Adrenal gland (tissue), 5 donors: ENCODE data around the gene ITGA2.

ENCODE experiments used
- POLR2A ChIP-seq, 2 donors: fragments of 450-650 bp; IDR thresholded peaks; one replicate each; pipeline ENCODE4 v1.6.1; 2017; ENCODE audit warnings: antibody characterized with exemption in 2 of 2, mild to moderate bottlenecking in 2 of 2, moderate library complexity in 1 of 2
- TF ChIP-seq, protein P1 (sequence below), 6 experiments: fragments of 450-650 bp in 4 of 6; fragments of 200-600 bp in 2 of 6; sonication (generic) in 1 of 6; IDR thresholded peaks; 1 replicate in 5 of 6; 2 replicates in 1 of 6; pipeline versions ENCODE4 v1.5.1 to v1.8.0; 2016 to 2021; ENCODE audit warnings: antibody characterized with exemption in 6 of 6, mild to moderate bottlenecking in 2 of 6, moderate library complexity in 1 of 6
- donor health status: DM: no; HTN: no; CAD: no.

DNA sequence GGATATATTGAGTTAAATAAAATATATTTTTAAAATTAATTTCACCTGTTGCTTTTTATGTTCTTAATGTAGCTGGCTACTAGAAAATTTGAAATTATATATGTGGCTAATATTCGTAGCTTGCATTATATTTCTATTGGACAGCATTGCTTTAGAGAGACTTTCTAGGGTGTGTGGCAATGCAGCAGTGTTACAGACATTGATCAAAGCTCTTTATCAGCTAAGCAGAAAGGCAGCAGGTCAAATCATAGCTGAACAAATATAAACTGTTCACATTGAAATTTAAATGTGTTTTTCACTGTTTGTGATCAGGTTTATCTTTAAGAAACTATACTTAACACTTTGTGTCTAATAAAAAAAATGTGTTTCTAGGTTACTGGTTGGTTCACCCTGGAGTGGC, 52.6 kb downstream of the ITGA2 start:
- TF ChIP-seq POLR2A (IDR thresholded peaks at IDR 0.05): no peak
- TF ChIP-seq, protein P1, sequence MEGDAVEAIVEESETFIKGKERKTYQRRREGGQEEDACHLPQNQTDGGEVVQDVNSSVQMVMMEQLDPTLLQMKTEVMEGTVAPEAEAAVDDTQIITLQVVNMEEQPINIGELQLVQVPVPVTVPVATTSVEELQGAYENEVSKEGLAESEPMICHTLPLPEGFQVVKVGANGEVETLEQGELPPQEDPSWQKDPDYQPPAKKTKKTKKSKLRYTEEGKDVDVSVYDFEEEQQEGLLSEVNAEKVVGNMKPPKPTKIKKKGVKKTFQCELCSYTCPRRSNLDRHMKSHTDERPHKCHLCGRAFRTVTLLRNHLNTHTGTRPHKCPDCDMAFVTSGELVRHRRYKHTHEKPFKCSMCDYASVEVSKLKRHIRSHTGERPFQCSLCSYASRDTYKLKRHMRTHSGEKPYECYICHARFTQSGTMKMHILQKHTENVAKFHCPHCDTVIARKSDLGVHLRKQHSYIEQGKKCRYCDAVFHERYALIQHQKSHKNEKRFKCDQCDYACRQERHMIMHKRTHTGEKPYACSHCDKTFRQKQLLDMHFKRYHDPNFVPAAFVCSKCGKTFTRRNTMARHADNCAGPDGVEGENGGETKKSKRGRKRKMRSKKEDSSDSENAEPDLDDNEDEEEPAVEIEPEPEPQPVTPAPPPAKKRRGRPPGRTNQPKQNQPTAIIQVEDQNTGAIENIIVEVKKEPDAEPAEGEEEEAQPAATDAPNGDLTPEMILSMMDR (IDR thresholded peaks at IDR 0.05): no peak
